LHCN-M2 (cell line): ENCODE data around the gene MAP4. TPM values are rescaled to one million over a fixed set of nuclear protein-coding genes. Genes with fewer than 3 reads are reported as not detected.
"Not testable (repeated sequence)": the region's sequence is repeated elsewhere in the genome, so short reads cannot be mapped to it uniquely, and the experiment has no call there.

Experiments
- DNase-seq: peaks from one replicate; pipeline ENCODE4 v3.0.0-alpha.2; 2012; ENCODE audit warnings: low read depth
- total RNA-seq: library from RNA; depleted of rRNA; stranded (reverse); fragments of >200 nt; gene quantifications from 2 replicates; pipeline ENCODE4 v1.2.3, GENCODE V29; 2014

Gene MAP4
- total RNA-seq, 1 experiment from 2014 or later, result 106 TPM

- no peak for DNase-seq
Observed at GRCh38 chr3:48014358-48014757, 1.9 kb downstream of the MAP4 start.

DNA sequence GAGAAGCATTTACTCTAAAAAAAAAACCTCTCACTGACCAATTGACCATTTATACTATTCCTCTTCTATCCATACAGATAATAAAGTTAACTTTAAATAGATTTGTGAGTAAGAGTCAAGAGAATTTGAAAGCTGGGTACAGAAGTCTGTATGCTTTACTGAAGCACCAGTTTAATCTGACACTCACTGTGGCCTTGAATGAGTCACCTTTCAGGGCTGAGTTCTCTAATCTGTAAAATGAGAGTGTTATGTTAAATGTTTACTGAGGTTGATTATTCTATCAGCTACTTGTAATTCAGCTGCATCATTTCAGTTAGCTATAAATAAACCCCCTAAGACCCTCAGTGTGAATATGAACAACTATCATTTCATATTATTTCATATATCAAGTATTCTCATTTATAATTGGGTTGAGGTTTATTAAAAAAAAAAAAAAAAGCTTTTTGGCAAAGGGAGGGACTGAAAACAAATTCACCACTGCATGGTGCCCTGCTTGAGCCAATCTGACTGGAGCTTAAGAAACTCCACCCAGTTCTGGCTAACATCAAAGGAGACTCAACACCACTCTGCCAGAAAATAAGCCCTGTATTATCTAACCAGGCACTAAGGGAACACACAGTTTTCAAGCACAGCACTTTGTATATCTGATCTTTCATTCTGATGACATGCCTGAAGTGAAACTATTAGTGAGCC, 2.8 kb downstream of the MAP4 start:
- DNase-seq, result peak; percentile 84

DNA sequence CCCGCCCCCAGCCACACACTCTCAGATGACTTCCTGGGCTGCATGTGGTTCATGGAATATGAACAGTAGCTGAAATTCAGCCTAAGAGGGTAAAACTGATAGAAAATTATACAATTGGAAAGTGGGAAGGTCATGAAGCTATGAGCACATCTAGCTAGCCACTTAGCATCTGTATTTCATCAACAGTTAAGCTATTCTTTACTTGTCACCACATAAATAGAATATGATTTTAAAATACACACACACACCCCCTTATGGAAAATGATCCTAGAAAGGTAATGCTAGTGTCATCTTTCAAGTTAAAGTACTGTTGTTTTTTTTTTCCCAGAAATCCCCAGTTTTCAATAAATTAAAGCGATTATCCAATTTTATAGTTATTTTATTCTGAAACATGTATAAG, 3.6 kb downstream of the MAP4 start:
- no peak for DNase-seq

GRCh38 chr3:48008066-48008465, 8.2 kb downstream of the MAP4 start:
- not testable (repeated sequence) for DNase-seq

- not testable (repeated sequence) for DNase-seq
Observed at GRCh38 chr3:48007361-48007760, 8.9 kb downstream of the MAP4 start.

- not testable (repeated sequence) for DNase-seq
Observed at GRCh38 chr3:48006794-48007193, 9.4 kb downstream of the MAP4 start.

- DNase-seq, result no peak
Observed at GRCh38 chr3:48004694-48005093, 11.5 kb downstream of the MAP4 start.

- DNase-seq, result no peak
Observed at GRCh38 chr3:48002787-48003186, 13.4 kb downstream of the MAP4 start.

GRCh38 chr3:48001991-48002390, 14.2 kb downstream of the MAP4 start:
- DNase-seq, result no peak

DNA sequence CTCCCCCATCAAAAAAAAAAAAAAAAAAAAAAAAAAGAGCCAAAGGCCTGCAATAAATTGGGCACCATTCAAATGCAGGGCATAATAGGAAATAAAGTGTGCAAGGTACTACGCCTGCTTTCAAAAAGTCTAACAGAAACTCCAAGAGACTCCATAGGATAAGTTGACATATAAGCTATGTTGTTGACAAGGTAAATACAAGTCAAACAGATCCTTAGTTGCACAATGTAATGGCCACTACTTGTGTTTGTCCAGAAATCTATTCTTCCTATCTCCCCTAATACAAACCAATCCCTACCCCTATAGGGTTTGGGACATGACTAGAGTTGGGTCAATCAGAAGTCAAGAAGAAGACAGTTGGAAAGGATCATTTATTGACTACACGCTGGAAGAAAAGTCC, 16.0 kb downstream of the MAP4 start:
- DNase-seq, result no peak

- no peak for DNase-seq
Observed at GRCh38 chr3:47996440-47996839, 19.8 kb downstream of the MAP4 start.

- no peak for DNase-seq
Observed at GRCh38 chr3:47994180-47994579, 22.0 kb downstream of the MAP4 start.

DNA sequence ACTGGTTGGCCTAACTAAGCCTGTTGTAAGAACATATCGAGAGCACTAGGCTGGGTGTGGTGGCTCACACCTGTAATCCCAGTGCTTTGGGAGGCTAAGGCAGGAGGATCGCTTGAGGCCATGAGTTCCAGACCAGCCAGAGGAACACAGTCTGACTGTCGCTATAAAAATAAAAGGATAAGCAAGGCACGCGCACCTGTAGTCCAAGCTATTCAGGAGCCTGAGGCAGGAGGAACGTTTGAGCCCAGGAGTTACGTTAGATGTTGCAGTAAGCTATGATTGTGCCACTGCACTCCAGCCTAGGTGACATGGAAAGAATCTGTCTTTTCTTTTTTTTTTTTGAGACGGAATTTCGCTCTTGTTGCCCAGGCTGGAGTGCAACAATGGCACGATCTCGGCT, 24.9 kb downstream of the MAP4 start:
- DNase-seq, result no peak

GRCh38 chr3:47989981-47990440, 26.2 kb downstream of the MAP4 start:
- peak; percentile 91 for DNase-seq

GRCh38 chr3:47985381-47985780, 30.8 kb downstream of the MAP4 start:
- DNase-seq, result no peak

DNA sequence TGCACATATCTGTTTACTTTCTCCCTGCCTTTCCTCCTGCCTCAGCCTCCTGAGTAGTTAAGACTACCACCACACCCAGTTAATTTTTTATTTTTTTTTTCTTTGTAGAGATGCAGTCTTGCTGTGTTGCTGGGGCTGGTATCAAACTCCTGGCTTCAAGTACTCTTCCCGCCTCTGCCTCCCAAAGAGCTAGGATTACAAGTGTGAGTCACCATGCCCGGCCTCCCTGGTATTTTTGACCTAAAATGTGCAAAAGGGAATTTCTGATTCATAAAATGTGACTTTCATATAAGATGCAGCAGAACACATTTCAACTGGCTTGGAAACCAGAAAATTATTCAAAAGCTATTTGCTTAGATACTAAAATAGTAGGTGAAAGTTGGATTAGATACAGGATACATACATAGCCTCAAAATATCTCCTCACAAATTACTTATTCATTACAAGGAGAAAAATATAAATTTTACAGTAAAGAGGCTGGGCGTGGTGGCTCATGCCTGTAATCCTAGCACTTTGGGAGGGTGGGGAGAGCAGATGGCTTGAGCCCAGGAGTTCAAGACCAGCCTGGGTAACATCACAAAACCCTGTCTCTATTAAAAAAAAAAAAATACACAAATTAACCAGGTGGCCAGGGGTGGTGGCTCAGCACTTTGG, 32.0 kb downstream of the MAP4 start:
- peak; percentile 89 for DNase-seq

DNA sequence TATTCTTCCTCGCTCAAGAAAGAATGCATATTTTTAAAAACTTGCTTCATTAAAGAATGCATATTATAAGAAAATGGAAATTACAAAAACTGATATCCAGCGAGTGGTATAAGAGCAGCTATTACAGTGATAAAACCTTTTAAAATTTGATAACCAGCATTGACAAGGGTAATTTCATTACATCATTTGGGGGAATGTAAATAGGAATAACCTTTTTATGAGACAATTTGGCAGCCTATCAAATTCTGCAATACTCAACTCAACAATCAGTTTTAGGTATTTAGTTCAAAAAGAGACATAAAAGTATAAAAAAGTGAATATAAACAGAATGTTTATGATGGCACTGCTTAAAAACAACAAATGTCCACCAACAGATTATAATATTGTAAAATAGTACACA, 35.4 kb downstream of the MAP4 start:
- DNase-seq, result no peak

DNA sequence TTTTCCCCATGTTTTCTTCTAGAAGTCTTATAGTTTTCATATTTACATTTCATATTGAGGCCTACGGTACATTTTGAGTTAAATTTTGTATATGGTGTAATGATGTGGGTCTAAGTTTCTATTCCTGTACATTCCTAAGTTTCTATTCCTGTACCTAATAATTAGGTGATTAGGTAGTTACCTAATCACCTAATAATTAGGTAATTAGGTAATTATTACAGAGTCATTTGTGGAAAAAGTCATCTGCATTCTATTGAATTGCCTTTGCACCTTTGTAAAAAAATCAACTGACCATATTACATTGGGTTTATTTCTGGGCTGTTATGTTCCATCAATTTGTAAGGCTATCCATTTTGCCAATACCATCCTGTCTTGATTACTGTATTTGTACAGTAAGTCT, 37.1 kb downstream of the MAP4 start:
- no peak for DNase-seq

DNA sequence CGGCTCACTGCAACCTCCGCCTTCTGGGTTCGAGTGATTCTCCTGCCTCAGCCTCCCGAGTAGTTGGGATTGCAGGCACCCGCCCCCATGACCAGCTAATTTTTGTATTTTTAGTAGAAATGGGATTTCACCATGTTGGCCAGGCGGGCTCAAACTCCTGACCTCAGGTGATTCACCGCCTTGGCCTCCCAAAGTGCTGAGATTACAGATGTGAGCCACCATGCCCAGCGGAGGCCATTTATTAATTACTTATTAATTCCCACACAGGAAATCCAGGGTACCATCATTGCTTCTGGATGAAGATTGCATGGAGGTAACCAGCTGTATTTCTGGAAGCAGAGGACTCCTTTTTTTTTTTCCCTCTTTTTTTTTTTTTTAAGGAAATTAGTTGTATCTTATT, 37.8 kb downstream of the MAP4 start:
- DNase-seq, result no peak

DNA sequence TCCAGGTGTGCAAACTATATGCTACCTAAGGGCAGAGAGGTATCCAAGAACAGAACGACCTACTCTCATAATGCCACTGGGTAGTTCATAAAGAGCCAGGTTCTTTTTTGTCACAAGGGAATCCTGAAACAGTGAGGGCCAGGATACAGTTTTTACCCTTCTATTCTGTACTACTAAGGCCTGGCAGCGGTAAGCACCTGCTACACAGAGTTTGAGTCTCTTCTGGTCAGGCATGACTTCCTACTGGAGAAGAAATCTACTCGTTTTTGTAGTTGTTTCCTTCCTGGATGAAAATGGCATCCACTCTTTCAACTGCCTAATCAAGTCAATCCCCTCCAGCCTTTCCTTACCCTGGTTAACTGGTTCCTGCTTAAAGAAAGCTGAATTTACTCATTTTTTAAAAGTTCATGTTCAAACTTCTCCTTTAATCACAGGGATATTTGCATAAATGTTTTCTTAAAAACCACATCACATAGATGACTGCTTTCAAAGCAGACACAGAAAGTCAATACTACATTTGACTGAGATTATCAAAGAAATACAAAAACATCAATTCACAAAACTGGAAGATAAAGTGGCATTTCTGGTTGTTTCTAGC, 40.0 kb downstream of the MAP4 start:
- DNase-seq, result no peak

GRCh38 chr3:47974974-47975470, 41.2 kb downstream of the MAP4 start:
- no peak for DNase-seq

- no peak for DNase-seq
Observed at GRCh38 chr3:47971081-47971480, 45.1 kb downstream of the MAP4 start.

GRCh38 chr3:47964740-47965139, 51.5 kb downstream of the MAP4 start:
- no peak for DNase-seq
